Esophagus (tissue), 2 donors: ENCODE measurements around the gene EGFR. TPM values are rescaled to one million over a fixed set of nuclear protein-coding genes. Genes with fewer than 3 reads are reported as not detected.
A peak's percentile ranks its signal among the peaks of the same experiment; 100 is the strongest.

Experiments used
- H3K27ac ChIP-seq, 2 donors: one replicate each; pipeline ENCODE4 v1.5.1; 2013; ENCODE audit warnings: low read depth in 2 of 2, mild to moderate bottlenecking in 2 of 2, inconsistent platforms in 1 of 2, low read length in 1 of 2, moderate library complexity in 1 of 2
- H3K27me3 ChIP-seq, 2 donors: one replicate each; pipeline ENCODE4 v1.6.1; 2013; ENCODE audit warnings: low read length in 2 of 2, control low read depth in 1 of 2, mild to moderate bottlenecking in 1 of 2; ENCODE audit not compliant: insufficient read depth in 2 of 2, control insufficient read depth in 1 of 2
- H3K36me3 ChIP-seq, 2 donors: one replicate each; pipeline ENCODE4 v1.6.1; 2013; ENCODE audit warnings: low read length in 1 of 2; ENCODE audit not compliant: control insufficient read depth in 2 of 2, insufficient read depth in 2 of 2
- H3K4me1 ChIP-seq, 2 donors: one replicate each; pipeline ENCODE4 v1.6.1; 2013; ENCODE audit warnings: low read length in 1 of 2; ENCODE audit not compliant: control insufficient read depth in 2 of 2, insufficient read depth in 2 of 2
- H3K4me3 ChIP-seq, 2 donors: one replicate each; pipeline ENCODE4 v1.5.1; 2013; ENCODE audit warnings: low read length in 2 of 2, mild to moderate bottlenecking in 2 of 2, low read depth in 1 of 2, moderate library complexity in 1 of 2
- H3K9me3 ChIP-seq, 2 donors: one replicate each; pipeline ENCODE4 v1.6.1; 2013; ENCODE audit warnings: mild to moderate bottlenecking in 2 of 2, low read depth in 1 of 2, low read length in 1 of 2, moderate library complexity in 1 of 2; ENCODE audit not compliant: control insufficient read depth in 2 of 2, insufficient read depth in 1 of 2
- WGBS, 2 donors: extraction: QIAGEN DNeasy Blood & Tissue Kit; methylation state at CpG; one replicate each; pipeline ENCODE4 v1.1.7; 2013; 5-methylcytosine and 5-hydroxymethylcytosine counted together
- polyA plus RNA-seq, 2 donors: library from polyadenylated mRNA; stranded (reverse); fragments of 200-250 nt; gene quantifications; one replicate each; pipeline ENCODE4 v1.2.3, GENCODE V29; 2013
- donor health status: healthy with polysubstance abuse.
- donor health status: Bipolar disorder and iron deficiency.

The EGFR gene
- polyA plus RNA-seq, 2 donors = 12.8 to 16.1 TPM

DNA sequence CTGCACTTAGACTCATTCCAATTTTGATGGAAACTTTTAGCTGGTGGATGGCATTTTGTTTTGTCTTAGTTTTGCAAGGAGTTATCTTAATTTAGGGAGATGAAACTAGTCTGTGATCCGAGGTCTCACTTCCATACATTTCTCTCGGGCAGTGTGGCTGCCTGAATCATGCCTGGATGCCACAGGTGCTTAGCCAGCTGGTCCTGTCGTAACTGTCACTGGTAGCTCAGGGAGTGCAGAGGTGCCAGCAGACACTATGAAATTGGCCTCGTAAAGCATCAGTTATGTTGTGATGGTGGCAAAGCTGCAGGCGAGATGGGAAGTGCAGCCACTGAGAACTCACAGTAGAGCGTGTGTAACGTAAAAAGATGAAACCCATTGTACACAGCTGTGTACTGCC, 74.9 kb downstream of the EGFR start:
- WGBS, 2 donors = 79 to 82% methylated on average over 7 of the region's 7 CpGs
- H3K4me3 ChIP-seq = no peak overlapping the region
- peaks cover 0 to 1% of the 10 kb centered on the region in 2 donors for H3K36me3 ChIP-seq
- no peaks in the 10 kb centered on the region for H3K9me3 ChIP-seq
- H3K27me3 ChIP-seq = no peaks in the 10 kb centered on the region
- H3K4me1 ChIP-seq = peaks cover 0 to 5% of the 10 kb centered on the region in 2 donors
- H3K27ac ChIP-seq = no peak overlapping the region

DNA sequence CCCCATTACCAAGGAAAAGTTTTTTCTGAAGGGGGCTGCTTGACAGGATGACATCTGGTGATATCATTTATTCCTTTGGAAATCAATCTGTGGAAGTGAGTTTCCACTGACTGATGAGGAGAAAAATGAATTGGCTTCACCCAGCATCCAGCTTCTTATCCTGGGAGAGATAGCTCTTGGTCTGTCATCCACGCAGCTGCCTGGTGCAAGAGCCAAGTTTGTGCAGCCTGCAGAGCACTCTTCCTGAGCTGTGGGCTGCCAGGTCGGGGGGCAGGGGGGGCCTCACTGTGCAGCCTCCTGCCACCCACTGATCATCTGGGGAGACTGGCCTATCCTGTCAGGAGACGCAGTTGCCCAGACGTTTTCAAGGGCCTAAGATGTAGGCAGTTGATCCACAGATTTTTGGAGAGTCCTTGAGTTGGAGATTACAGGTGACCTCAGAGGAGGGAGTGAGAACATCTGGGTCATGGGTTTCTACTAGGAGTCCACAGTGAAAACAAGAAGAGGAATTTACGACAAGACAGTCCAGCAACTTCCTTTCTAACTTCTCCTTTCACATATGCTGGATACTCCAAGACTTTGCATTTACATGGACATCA, 75.4 kb downstream of the EGFR start:
- 57 to 58% methylated on average over 5 of the region's 5 CpGs for WGBS, 2 donors
- no peak overlapping the region for H3K4me3 ChIP-seq
- peaks cover 0 to 1% of the 10 kb centered on the region in 2 donors for H3K36me3 ChIP-seq
- H3K4me1 ChIP-seq = peaks cover 0 to 5% of the 10 kb centered on the region in 2 donors
- H3K27ac ChIP-seq = no peak overlapping the region
- no peaks in the 10 kb centered on the region for H3K27me3 ChIP-seq
- no peaks in the 10 kb centered on the region for H3K9me3 ChIP-seq

DNA sequence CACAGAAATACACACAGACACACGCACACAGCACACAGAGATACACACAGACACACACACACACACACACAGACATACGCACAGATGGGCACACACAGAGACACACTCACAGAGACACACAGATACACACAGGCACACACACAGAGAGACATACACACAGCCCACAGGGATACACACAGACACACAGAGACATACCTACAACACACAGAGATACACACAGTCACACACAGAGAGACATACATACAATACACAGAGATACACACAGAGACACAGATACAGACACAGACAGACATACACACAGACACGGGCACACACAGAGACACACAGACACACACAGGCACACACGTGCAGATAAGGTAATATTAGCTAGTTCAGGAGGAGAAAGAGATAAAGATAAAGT, 76.9 kb downstream of the EGFR start:
- no peaks in the 10 kb centered on the region for H3K27me3 ChIP-seq
- H3K27ac ChIP-seq = no peak overlapping the region
- peaks cover 7 to 15% of the 10 kb centered on the region in 2 donors for H3K4me1 ChIP-seq
- peaks cover 0 to 1% of the 10 kb centered on the region in 2 donors for H3K36me3 ChIP-seq
- no peak overlapping the region for H3K4me3 ChIP-seq
- H3K9me3 ChIP-seq = no peaks in the 10 kb centered on the region
- WGBS, 2 donors = 77 to 82% methylated on average over 4 of the region's 4 CpGs

DNA sequence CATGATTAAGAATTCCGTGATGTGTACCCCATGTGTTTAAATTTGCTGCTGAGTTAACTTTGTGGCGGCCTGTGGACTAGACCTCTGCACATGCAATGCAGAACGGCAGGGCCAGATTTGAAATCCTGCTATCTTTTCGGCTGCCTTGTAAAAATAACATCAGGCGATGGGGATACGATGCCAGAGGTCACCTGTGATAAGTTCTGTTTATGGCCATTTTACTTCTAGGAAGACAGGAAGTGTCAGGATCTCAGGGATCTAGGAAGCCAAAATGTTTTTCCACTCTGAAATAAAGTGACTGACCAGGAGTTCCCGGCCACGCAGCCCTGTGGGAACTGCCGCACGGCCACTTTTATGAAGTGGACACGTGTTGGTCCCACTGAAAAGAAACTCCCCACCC, 77.5 kb downstream of the EGFR start:
- Histone ChIP-seq H3K4me3 (no peak overlapping the region), H3K36me3 (peaks cover 0 to 1% of the 10 kb centered on the region in 2 donors), H3K9me3 (no peaks in the 10 kb centered on the region), H3K4me1 (peaks cover 7 to 17% of the 10 kb centered on the region in 2 donors), H3K27ac (no peak overlapping the region), H3K27me3 (no peaks in the 10 kb centered on the region)
- 73 to 87% methylated on average over 11 of the region's 11 CpGs for WGBS, 2 donors

DNA sequence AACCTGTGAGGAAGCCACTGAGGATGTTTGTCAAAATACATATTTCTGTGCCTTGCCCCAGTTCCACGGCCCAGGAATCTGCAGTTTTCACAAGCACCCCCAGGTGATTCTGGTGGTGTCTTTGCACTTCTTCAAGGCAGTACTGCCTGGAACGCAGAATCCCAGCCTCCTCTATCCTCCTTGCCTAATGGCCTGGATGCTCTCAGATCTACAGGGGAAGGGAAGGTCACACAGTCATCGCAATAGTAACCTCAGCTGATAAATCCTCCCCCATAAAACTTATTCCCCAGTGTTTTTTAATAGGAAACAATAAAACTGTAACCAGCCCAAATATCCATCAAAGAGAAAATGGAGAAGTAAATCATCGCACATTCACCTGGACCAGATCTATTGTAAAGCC, 78.3 kb downstream of the EGFR start:
- Histone ChIP-seq H3K36me3 (peaks cover 0 to 1% of the 10 kb centered on the region in 2 donors), H3K4me1 (peaks cover 7 to 21% of the 10 kb centered on the region in 2 donors), H3K27me3 (no peaks in the 10 kb centered on the region), H3K4me3 (no peak overlapping the region), H3K27ac (no peak overlapping the region), H3K9me3 (no peaks in the 10 kb centered on the region)
- WGBS, 2 donors = 84 to 88% methylated on average over 4 of the region's 4 CpGs

- Histone ChIP-seq H3K27me3 (no peaks in the 10 kb centered on the region), H3K4me1 (peaks cover 7 to 19% of the 10 kb centered on the region in 2 donors), H3K9me3 (no peaks in the 10 kb centered on the region), H3K4me3 (no peak overlapping the region), H3K36me3 (peaks cover 0 to 1% of the 10 kb centered on the region in 2 donors), H3K27ac (peak overlapping the region; percentile 78 to 83)
- 35 to 47% methylated on average over 9 of the region's 9 CpGs for WGBS, 2 donors
Measured at GRCh38 chr7:55099066-55099820, 80.4 kb downstream of the EGFR start.

GRCh38 chr7:55099821-55100543, 81.2 kb downstream of the EGFR start:
- Histone ChIP-seq H3K36me3 (peaks cover 0 to 1% of the 10 kb centered on the region in 2 donors), H3K27me3 (no peaks in the 10 kb centered on the region), H3K9me3 (no peaks in the 10 kb centered on the region), H3K27ac (peak overlapping the region; percentile 88 to 96), H3K4me3 (no peak overlapping the region), H3K4me1 (peaks cover 7 to 19% of the 10 kb centered on the region in 2 donors)
- WGBS, 2 donors = 48 to 57% methylated on average over 8 of the region's 8 CpGs

GRCh38 chr7:55100544-55101327, 81.9 kb downstream of the EGFR start:
- Histone ChIP-seq H3K36me3 (peaks cover 0 to under 1% of the 10 kb centered on the region in 2 donors), H3K27ac (peak overlapping the region; percentile 88 to 96), H3K9me3 (no peaks in the 10 kb centered on the region), H3K4me1 (peaks cover 7 to 16% of the 10 kb centered on the region in 2 donors), H3K27me3 (no peaks in the 10 kb centered on the region), H3K4me3 (peak overlapping the region in 1 of 2 donors; percentile 23)
- WGBS, 2 donors = 29 to 49% methylated on average over 21 of the region's 21 CpGs

- 39 to 49% methylated on average over 9 of the region's 9 CpGs for WGBS, 2 donors
- Histone ChIP-seq H3K27ac (peak overlapping the region; percentile 88 to 96), H3K9me3 (no peaks in the 10 kb centered on the region), H3K4me1 (peaks cover 10 to 15% of the 10 kb centered on the region in 2 donors), H3K4me3 (peak overlapping the region in 1 of 2 donors; percentile 13), H3K36me3 (no peaks in the 10 kb centered on the region), H3K27me3 (no peaks in the 10 kb centered on the region)
Measured at GRCh38 chr7:55101359-55101758, 82.5 kb downstream of the EGFR start.
